C4-2B (cell line): ENCODE measurements around the gene LEUTX.

ENCODE experiments used
- CTCF ChIP-seq: fragments of 450-650 bp; conservative IDR thresholded peaks from 2 replicates; pipeline ENCODE4 v1.5.1; 2017; ENCODE audit warnings: mild to moderate bottlenecking
- ZFX ChIP-seq: fragments of 450-650 bp; IDR thresholded peaks from 2 replicates; pipeline ENCODE4 v1.6.1; 2017

- TF ChIP-seq CTCF (no peak), ZFX (no peak)
These were observed 53.9 kb downstream of the LEUTX start for GRCh38 chr19:39832341-39833083.
